Measurements from ENCODE around the gene UGT1A4. TPM values are rescaled to one million over a fixed set of nuclear protein-coding genes. Genes with fewer than 3 reads are reported as not detected.

UGT1A4 gene
- total and polyA plus RNA-seq, 2 of the 8 experiments (the other 6 are each of a cell fraction or from before 2014, with no cell fraction given) = not detected

DNA sequence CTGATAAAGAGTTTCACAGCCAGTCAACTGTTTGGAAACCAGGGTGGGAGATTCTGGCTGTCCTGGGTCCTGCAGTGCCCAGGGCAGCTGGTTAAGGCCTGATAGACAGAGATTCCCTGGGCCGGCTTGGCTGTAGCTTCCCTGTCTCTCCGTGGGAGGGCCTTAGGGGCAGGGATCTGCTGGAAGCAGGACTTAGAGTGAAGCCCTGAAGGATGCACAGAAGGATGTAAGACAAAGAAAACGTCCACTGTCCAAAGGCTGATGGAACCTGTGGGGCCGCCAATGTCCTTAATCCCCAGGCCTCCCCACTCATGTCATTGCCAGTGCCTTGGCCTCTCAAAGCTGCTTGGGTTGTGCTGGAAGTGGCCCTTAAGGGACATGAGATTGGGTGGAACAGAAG lies 92.6 kb downstream of the UGT1A4 start:
- Histone ChIP-seq H3K18ac (ENCODE audit: extremely low read depth, low read length) (no peak overlapping the region), H3K56ac (replicated peaks; ENCODE audit: insufficient read length, low read depth, low read length) (no peak overlapping the region), H4K91ac (replicated peaks; ENCODE audit: insufficient read length, low read length) (no peak overlapping the region), H3K23me2 (ENCODE audit: low read depth, low read length) (no peaks in the 10 kb centered on the region), H2BK12ac (ENCODE audit: low read depth, low read length) (no peak overlapping the region), H3K9me3 (ENCODE audit: insufficient read depth in 2 of 2, low read depth in 1 of 2, low read length in 1 of 2) (no peaks in the 10 kb centered on the region), H3K14ac (ENCODE audit: insufficient read length) (no peak overlapping the region), H2BK120ac (replicated peaks; ENCODE audit: low read depth, low read length) (no peak overlapping the region), H2BK15ac (ENCODE audit: low read length) (no peak overlapping the region), H4K20me1 (replicated peaks in 1 of 2; ENCODE audit: control insufficient read depth in 1 of 2, insufficient read depth in 2 of 2, low read length in 2 of 2) (no peaks in the 10 kb centered on the region), H3K4ac (replicated peaks; ENCODE audit: insufficient read length, low read depth, low read length) (no peak overlapping the region), H2AFZ (ENCODE audit: low read length) (no peak overlapping the region), H3K23ac (ENCODE audit: insufficient read length) (no peak overlapping the region), H3K27me3 (replicated peaks in 1 of 4; ENCODE audit: control insufficient read depth in 3 of 4, extremely low read depth in 1 of 4, insufficient read depth in 3 of 4, low read length in 3 of 4) (no peaks in the 10 kb centered on the region), H3K79me2 (ENCODE audit: control insufficient read depth in 1 of 2, insufficient read depth in 2 of 2, low read length in 2 of 2) (no peaks in the 10 kb centered on the region), H3K4me3 (ENCODE audit: extremely low read depth in 1 of 4, insufficient read depth in 2 of 4, low read depth in 3 of 4, low read length in 4 of 4) (no peak overlapping the region), H3K27ac (ENCODE audit: low read depth, low read length) (no peak overlapping the region), H3K9ac (replicated peaks in 1 of 4; ENCODE audit: extremely low read depth in 1 of 4, low read depth in 3 of 4, low read length in 3 of 4) (no peak overlapping the region), H4K8ac (ENCODE audit: extremely low read depth, insufficient read depth, low read length) (no peak overlapping the region), H2BK5ac (ENCODE audit: low read depth, low read length) (no peak overlapping the region), H3K4me2 (ENCODE audit: insufficient read depth in 1 of 2, low read depth in 2 of 2, low read length in 2 of 2) (no peak overlapping the region), H3K36me3 (ENCODE audit: control insufficient read depth in 2 of 4, insufficient read depth in 4 of 4, low read length in 3 of 4) (no peaks in the 10 kb centered on the region), H3K79me1 (ENCODE audit: low read depth, low read length) (no peaks in the 10 kb centered on the region), H4K5ac (ENCODE audit: insufficient read length, low read depth, low read length) (no peak overlapping the region), H3K4me1 (replicated peaks in 1 of 4; ENCODE audit: control insufficient read depth in 3 of 4, insufficient read depth in 4 of 4, low read length in 3 of 4) (no peaks in the 10 kb centered on the region), H2AK5ac (ENCODE audit: low read depth, low read length) (no peak overlapping the region), H2BK20ac (ENCODE audit: low read length) (no peak overlapping the region)
- 86% methylated on average over 4 of the region's 4 CpGs; no CpG with 5 or more reads in 1 of the 2 experiments for WGBS, 2 experiments (ENCODE audit: extremely low coverage in 1 of 2, insufficient coverage in 1 of 2, insufficient read length in 1 of 2, insufficient replicate concordance in 2 of 2, low coverage in 1 of 2, low lambda C conversion rate in 2 of 2, missing lambda C conversion rate in 1 of 2)
- POLR2A ChIA-PET (ENCODE audit: partially characterized antibody) = no interaction called here
- FAIRE-seq (no peak), DNase-seq (ENCODE audit: low read depth in 1 of 2, low spot score in 2 of 2) (no peak)
- CTCF ChIA-PET (ENCODE audit: partially characterized antibody) = no interaction called here
- TF ChIP-seq GABPA (IDR thresholded peaks at IDR 0.05; ENCODE audit: borderline replicate concordance, insufficient read depth, low read length) (no peak), BCL11A (IDR thresholded peaks at IDR 0.05; ENCODE audit: low read depth in 2 of 2, low read length in 2 of 2) (no peak), CBX8 (IDR thresholded peaks at IDR 0.05; ENCODE audit: borderline replicate concordance, low read depth, low read length) (no peak), MAFK (IDR thresholded peaks at IDR 0.05; ENCODE audit: low read depth, low read length) (no peak), EP300 (IDR thresholded peaks at IDR 0.05; ENCODE audit: borderline replicate concordance in 1 of 2, low read depth in 2 of 2, low read length in 2 of 2) (no peak), EZH2 (IDR thresholded peaks at IDR 0.05; ENCODE audit: low read depth, low read length, severe bottlenecking) (no peak), KDM1A (IDR thresholded peaks at IDR 0.05; ENCODE audit: borderline replicate concordance, low read length) (no peak), SUZ12 (IDR thresholded peaks at IDR 0.05; ENCODE audit: low read length) (no peak), TAF7 (optimal IDR thresholded peaks at IDR 0.05; ENCODE audit: borderline replicate concordance, low read depth, low read length) (no peak), SP2 (IDR thresholded peaks at IDR 0.05; ENCODE audit: low read length) (no peak), CEBPB (IDR thresholded peaks at IDR 0.05; ENCODE audit: low read depth, low read length) (no peak), TCF12 (IDR thresholded peaks at IDR 0.05; ENCODE audit: low read depth, low read length) (no peak), RFX5 (IDR thresholded peaks at IDR 0.05; ENCODE audit: borderline replicate concordance, low read depth, low read length) (no peak), FOSL1 (IDR thresholded peaks at IDR 0.05; ENCODE audit: insufficient read depth, low read depth, low read length) (no peak)
- TF ChIP-seq, protein P1, sequence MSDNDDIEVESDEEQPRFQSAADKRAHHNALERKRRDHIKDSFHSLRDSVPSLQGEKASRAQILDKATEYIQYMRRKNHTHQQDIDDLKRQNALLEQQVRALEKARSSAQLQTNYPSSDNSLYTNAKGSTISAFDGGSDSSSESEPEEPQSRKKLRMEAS (IDR thresholded peaks at IDR 0.05) = no peak
